GM12878 (cell line): ENCODE data around the gene NACA. TPM values are rescaled to one million over a fixed set of nuclear protein-coding genes. Genes with fewer than 3 reads are reported as not detected.

ENCODE experiments used
- ATAC-seq: fragments of 200-7000 bp; cut with Tn5 transposase; 3 replicates; pipeline ENCODE4 v1.9.1; 2020; ENCODE audit warnings: mild to moderate bottlenecking, moderate library complexity
- BruUV-seq: library from RNA; stranded (reverse); fragments of 400-500 nt; replicated peaks from 2 replicates; lab custom pipeline; 2021; lab: Mats Ljungman, UMichigan
- CTCF ChIA-PET: fragments of 300-600 bp; sonication (Branson Sonifier 250); formaldehyde crosslinking; extraction: SDS; loops from one replicate; lab custom pipeline; 2021; ENCODE audit warnings: inconsistent platforms; lab: Yijun Ruan, JAX
- POLR2A ChIA-PET: fragments of 350-600 bp; formaldehyde crosslinking; extraction: SDS; loops from one replicate; lab custom pipeline; 2021; ENCODE audit warnings: inconsistent platforms; lab: Charles Lee
- RAD21 ChIA-PET: fragments of 300-600 bp; sonication (Branson Sonifier 250); formaldehyde crosslinking; loops from one replicate; lab custom pipeline; 2023; ENCODE audit warnings: antibody characterized with exemption; ENCODE audit not compliant: unreplicated experiment; lab: Charles Lee
- SMC1A ChIA-PET: fragments of 300-600 bp; sonication (Branson Sonifier 250); formaldehyde crosslinking; loops from one replicate; lab custom pipeline; 2023; ENCODE audit not compliant: unreplicated experiment, uncharacterized antibody; lab: Charles Lee
- DNase-seq: peaks from one replicate; pipeline ENCODE4 v3.0.0-alpha.2; 2011; ENCODE audit warnings: low read depth, low spot score
- FAIRE-seq: peaks from 3 replicates; lab custom pipeline; 2011; peaks lifted over from hg19 to GRCh38; lab: Jason Lieb, UNC
- H2AFZ ChIP-seq: 2 replicates; pipeline ENCODE4 v1.6.0; 2011; ENCODE audit warnings: low read depth, low read length, control low read depth; ENCODE audit not compliant: control insufficient read depth
- H3K27ac ChIP-seq: 2 replicates; pipeline ENCODE4 v1.5.1; 2011; ENCODE audit warnings: control low read depth; ENCODE audit not compliant: control insufficient read depth, insufficient read depth
- H3K27me3 ChIP-seq, 2 experiments: replicated peaks in 1 of 2; 2 replicates each; pipeline versions ENCODE4 v1.6.0 to v1.6.1; 2011; ENCODE audit warnings: low read length in 1 of 2; ENCODE audit not compliant: control insufficient read depth in 2 of 2, insufficient read depth in 2 of 2
- H3K36me3 ChIP-seq, 2 experiments: 2 replicates each; pipeline ENCODE4 v1.5.1; 2011; ENCODE audit warnings: low read length in 1 of 2; ENCODE audit not compliant: control insufficient read depth in 2 of 2, insufficient read depth in 2 of 2
- H3K4me1 ChIP-seq: 2 replicates; pipeline ENCODE4 v1.6.1; 2011; ENCODE audit warnings: mild to moderate bottlenecking, low read length, moderate library complexity, mixed read lengths; ENCODE audit not compliant: control insufficient read depth, insufficient read depth
- H3K4me2 ChIP-seq: 2 replicates; pipeline ENCODE4 v1.6.0; 2011; ENCODE audit warnings: control low read depth; ENCODE audit not compliant: control insufficient read depth, insufficient read depth
- H3K4me3 ChIP-seq: fragments of 200-600 bp; sonication (generic); 2 replicates; pipeline ENCODE4 v1.5.1; 2016
- H3K79me2 ChIP-seq: 2 replicates; pipeline ENCODE4 v1.6.0; 2011; ENCODE audit warnings: low read length; ENCODE audit not compliant: control insufficient read depth, insufficient read depth
- H3K9ac ChIP-seq: 2 replicates; pipeline ENCODE4 v1.8.0; 2011; ENCODE audit warnings: low read length, control low read depth, mixed read lengths; ENCODE audit not compliant: control insufficient read depth, insufficient read depth
- H3K9me3 ChIP-seq: replicated peaks from 3 replicates; pipeline ENCODE4 v1.5.1; 2011; ENCODE audit warnings: mild to moderate bottlenecking, low read length; ENCODE audit not compliant: control insufficient read depth, insufficient read depth
- H4K20me1 ChIP-seq: 2 replicates; pipeline ENCODE4 v1.6.0; 2011; ENCODE audit not compliant: control insufficient read depth, insufficient read depth
- BHLHE40 ChIP-seq, 2 experiments: fragments of 450-650 bp in 1 of 2; IDR thresholded peaks; 2 replicates each; pipeline ENCODE4 v1.6.1; 2011 to 2017; ENCODE audit warnings: low read depth in 2 of 2, borderline replicate concordance in 1 of 2, improper control_type of control experiment in 1 of 2, low read length in 1 of 2, mild to moderate bottlenecking in 1 of 2
- DPF2 ChIP-seq: fragments of 450-650 bp; IDR thresholded peaks from 2 replicates; pipeline ENCODE4 v1.6.1; 2017; ENCODE audit warnings: mild to moderate bottlenecking
- ESRRA ChIP-seq: IDR thresholded peaks from 2 replicates; pipeline ENCODE4 v1.6.1; 2012; ENCODE audit warnings: mild to moderate bottlenecking, low read length, improper control_type of control experiment
- EZH2 ChIP-seq: IDR thresholded peaks from 2 replicates; pipeline ENCODE4 v1.6.1; 2012; ENCODE audit warnings: low read depth, mild to moderate bottlenecking, control low read depth, inconsistent platforms, low read length, borderline replicate concordance; ENCODE audit not compliant: control insufficient read depth
- LARP7 ChIP-seq: fragments of 450-650 bp; IDR thresholded peaks from 2 replicates; pipeline ENCODE4 v1.6.1; 2017; ENCODE audit warnings: mild to moderate bottlenecking
- NR2F1 ChIP-seq: fragments of 450-650 bp; conservative IDR thresholded peaks from 2 replicates; pipeline ENCODE4 v1.6.1; 2017; ENCODE audit warnings: mild to moderate bottlenecking
- RB1 ChIP-seq: fragments of 450-650 bp; formaldehyde crosslinking; IDR thresholded peaks from 2 replicates; pipeline ENCODE4 v1.6.1; 2017; ENCODE audit warnings: mild to moderate bottlenecking, borderline replicate concordance
- TAF1 ChIP-seq: IDR thresholded peaks from 2 replicates; pipeline ENCODE4 v1.6.1; 2011; ENCODE audit warnings: mild to moderate bottlenecking, low read depth, low read length, borderline replicate concordance
- WRNIP1 ChIP-seq: IDR thresholded peaks from 2 replicates; pipeline ENCODE4 v1.6.1; 2011; ENCODE audit warnings: low read depth, low read length, improper control_type of control experiment, borderline replicate concordance
- ZBED1 ChIP-seq: IDR thresholded peaks from 2 replicates; pipeline ENCODE4 v1.6.1; 2016; ENCODE audit warnings: borderline replicate concordance
- ZNF217 ChIP-seq: fragments of 450-650 bp; IDR thresholded peaks from 2 replicates; pipeline ENCODE4 v1.6.1; 2017; ENCODE audit warnings: antibody characterized with exemption, mild to moderate bottlenecking
- ZNF24 ChIP-seq: fragments of 450-650 bp; IDR thresholded peaks from 2 replicates; pipeline ENCODE4 v1.6.1; 2017; ENCODE audit warnings: antibody characterized with exemption, mild to moderate bottlenecking
- WGBS: methylation state at CpG from one replicate; pipeline ENCODE4 v1.1.6; 2016; ENCODE audit warnings: low lambda C conversion rate; ENCODE audit not compliant: insufficient replicate concordance, insufficient coverage; ENCODE audit errors: missing lambda C conversion rate; 5-methylcytosine and 5-hydroxymethylcytosine counted together
- in situ Hi-C: fragments of 300-500 bp; cut with MboI; formaldehyde crosslinking; loops from 9 replicates; pipeline ENCODE4 v1.14.3; 2018; ENCODE audit warnings: mixed read lengths
- intact Hi-C: fragments of 100-400 bp; cut with micrococcal nuclease; formaldehyde crosslinking; loops from one replicate; pipeline ENCODE4 v1.14.2; 2022; ENCODE audit not compliant: unreplicated experiment
- polyA plus RNA-seq, 11 experiments: library from polyadenylated mRNA; depleted of rRNA in 4 of 11; unstranded in 6 of 11; stranded (reverse) in 5 of 11; fragments of >200 nt; fragmentation: Nextera tagmentation in 4 of 11; fragmentation: Illumina TruSeq in 1 of 11; extraction: Ambion mirVana in 4 of 11; extraction: Trizol in 1 of 11; gene quantifications; 1 replicate in 1 of 11; 2 replicates in 10 of 11; pipeline versions ENCODE4 v1.2.1 to v1.2.3, GENCODE V29; 2011 to 2016; ENCODE audit warnings: inconsistent platforms in 2 of 11, missing spikeins in 2 of 11, low read depth in 1 of 11
- total RNA-seq, 4 experiments: library from RNA; depleted of rRNA in 3 of 4; stranded (reverse); fragments of >200 nt in 3 of 4; fragmentation: Illumina TruSeq in 1 of 4; extraction: Trizol in 1 of 4; gene quantifications; 2 replicates each; pipeline versions ENCODE4 v1.2.1 to v1.2.3, GENCODE V29; 2013 to 2021
- TF ChIP-seq, protein P1 (sequence below): fragments of 450-650 bp; conservative IDR thresholded peaks from 2 replicates; pipeline ENCODE4 v1.6.1; 2017; ENCODE audit warnings: mild to moderate bottlenecking, moderate library complexity
- TF ChIP-seq, protein P2 (sequence below): fragments of 450-650 bp; IDR thresholded peaks from 2 replicates; pipeline ENCODE4 v1.6.1; 2018; ENCODE audit warnings: borderline replicate concordance, mild to moderate bottlenecking; ENCODE audit not compliant: partially characterized antibody

NACA gene
- total and polyA plus RNA-seq, 10 of the 15 experiments (the other 5 are each of a cell fraction or from before 2014, with no cell fraction given), result 1,181 to 2,782 (median 1,905) TPM

- ATAC-seq (peak; percentile 32), DNase-seq (no peak), FAIRE-seq (peak; percentile 80)
- no peaks in the 10 kb centered on the region for H3K9me3 ChIP-seq
- peak overlapping the region; percentile 69 for H3K4me2 ChIP-seq
- ChIA-PET POLR2A (interaction anchor here (0.7 to 8.8 kb wide), 13 partner anchors 10 to 64 kb away, joined by 3 to 155 read pairs (median 7); partner anchors contain the start of genes ATP5F1B, BAZ2A, NACA and PRIM1), RAD21 (interaction anchor here (0.8 to 9.0 kb wide), 6 partner anchors 29 to 424 kb away, joined by 3 to 176 read pairs (median 7); partner anchors contain the start of genes ATP5F1B, BAZ2A, NACA and STAT6), CTCF (interaction anchor here (1.3 to 6.1 kb wide), 3 partner anchors 51 to 424 kb away, joined by 4 to 58 read pairs (median 4); partner anchors contain the start of gene STAT6), SMC1A (interaction anchor here (1.0 to 2.9 kb wide), 5 partner anchors 25 to 62 kb away, joined by 3 to 18 read pairs (median 5); partner anchors contain the start of gene NACA)
- peak overlapping the region; percentile 100 for H3K9ac ChIP-seq
- BruUV-seq, result TSS peak; percentile 71
- peaks cover 61% of the 10 kb centered on the region for H3K79me2 ChIP-seq
- 0 out of 2 replicates have a peak, but pooled peaks cover under 1% of the 10 kb centered on the region for H4K20me1 ChIP-seq
- peak overlapping the region; percentile 90 for H3K4me3 ChIP-seq
- H3K4me1 ChIP-seq, result peaks cover under 1% of the 10 kb centered on the region
- in situ Hi-C loops (no loop called here), intact Hi-C loops (loop anchor here (1.0 to 5.0 kb wide), 6 partner anchors 38 to 570 kb away; partner anchors contain the start of genes NAB2, NACA, PRIM1 and RPL41)
- peak overlapping the region; percentile 37 for H2AFZ ChIP-seq
- WGBS, result 1% methylated on average over 62 of the region's 62 CpGs
- H3K36me3 ChIP-seq, result no peaks in the 10 kb centered on the region; a peak in 1 of 4 replicates
- H3K27ac ChIP-seq, result peak overlapping the region; percentile 99
- H3K27me3 ChIP-seq, result no peaks in the 10 kb centered on the region
- 0 out of 2 replicates have a peak, but pooled peaks have one; percentile 61 for TF ChIP-seq RB1
- peak; percentile 74 to 80; a peak in 3 of 4 replicates for TF ChIP-seq BHLHE40 (IDR thresholded peaks at IDR 0.05; ENCODE audit: borderline replicate concordance in 1 of 2, low read depth in 2 of 2, low read length in 1 of 2)
- TF ChIP-seq TAF1, result peak; percentile 64; the same call in 1 of the 2 replicates
- TF ChIP-seq ZNF24, result no peak
- TF ChIP-seq LARP7, result 0 out of 2 replicates have a peak, but pooled peaks have one; percentile 85
- 0 out of 2 replicates have a peak, but pooled peaks have one; percentile 38 for TF ChIP-seq ESRRA
- TF ChIP-seq NR2F1, result peak; percentile 32; the same call in 1 of the 2 replicates
- no peak for TF ChIP-seq EZH2
- 0 out of 2 replicates have a peak, but pooled peaks have one; percentile 18 for TF ChIP-seq ZNF217
- TF ChIP-seq, protein P1, sequence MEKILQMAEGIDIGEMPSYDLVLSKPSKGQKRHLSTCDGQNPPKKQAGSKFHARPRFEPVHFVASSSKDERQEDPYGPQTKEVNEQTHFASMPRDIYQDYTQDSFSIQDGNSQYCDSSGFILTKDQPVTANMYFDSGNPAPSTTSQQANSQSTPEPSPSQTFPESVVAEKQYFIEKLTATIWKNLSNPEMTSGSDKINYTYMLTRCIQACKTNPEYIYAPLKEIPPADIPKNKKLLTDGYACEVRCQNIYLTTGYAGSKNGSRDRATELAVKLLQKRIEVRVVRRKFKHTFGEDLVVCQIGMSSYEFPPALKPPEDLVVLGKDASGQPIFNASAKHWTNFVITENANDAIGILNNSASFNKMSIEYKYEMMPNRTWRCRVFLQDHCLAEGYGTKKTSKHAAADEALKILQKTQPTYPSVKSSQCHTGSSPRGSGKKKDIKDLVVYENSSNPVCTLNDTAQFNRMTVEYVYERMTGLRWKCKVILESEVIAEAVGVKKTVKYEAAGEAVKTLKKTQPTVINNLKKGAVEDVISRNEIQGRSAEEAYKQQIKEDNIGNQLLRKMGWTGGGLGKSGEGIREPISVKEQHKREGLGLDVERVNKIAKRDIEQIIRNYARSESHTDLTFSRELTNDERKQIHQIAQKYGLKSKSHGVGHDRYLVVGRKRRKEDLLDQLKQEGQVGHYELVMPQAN, result peak; percentile 71
- TF ChIP-seq, protein P2, sequence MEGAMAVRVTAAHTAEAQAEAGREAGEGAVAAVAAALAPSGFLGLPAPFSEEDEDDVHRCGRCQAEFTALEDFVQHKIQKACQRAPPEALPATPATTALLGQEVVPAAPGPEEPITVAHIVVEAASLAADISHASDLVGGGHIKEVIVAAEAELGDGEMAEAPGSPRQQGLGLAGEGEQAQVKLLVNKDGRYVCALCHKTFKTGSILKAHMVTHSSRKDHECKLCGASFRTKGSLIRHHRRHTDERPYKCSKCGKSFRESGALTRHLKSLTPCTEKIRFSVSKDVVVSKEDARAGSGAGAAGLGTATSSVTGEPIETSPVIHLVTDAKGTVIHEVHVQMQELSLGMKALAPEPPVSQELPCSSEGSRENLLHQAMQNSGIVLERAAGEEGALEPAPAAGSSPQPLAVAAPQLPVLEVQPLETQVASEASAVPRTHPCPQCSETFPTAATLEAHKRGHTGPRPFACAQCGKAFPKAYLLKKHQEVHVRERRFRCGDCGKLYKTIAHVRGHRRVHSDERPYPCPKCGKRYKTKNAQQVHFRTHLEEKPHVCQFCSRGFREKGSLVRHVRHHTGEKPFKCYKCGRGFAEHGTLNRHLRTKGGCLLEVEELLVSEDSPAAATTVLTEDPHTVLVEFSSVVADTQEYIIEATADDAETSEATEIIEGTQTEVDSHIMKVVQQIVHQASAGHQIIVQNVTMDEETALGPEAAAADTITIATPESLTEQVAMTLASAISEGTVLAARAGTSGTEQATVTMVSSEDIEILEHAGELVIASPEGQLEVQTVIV, result no peak
- TF ChIP-seq ZBED1, result no peak
- no peak for TF ChIP-seq WRNIP1
- peak; percentile 57; the same call in 1 of the 2 replicates for TF ChIP-seq DPF2
These were observed 37.6 kb downstream of the NACA start for GRCh38 chr12:56687223-56688128.
